Measurements from ENCODE around the gene COLEC12.

DNA sequence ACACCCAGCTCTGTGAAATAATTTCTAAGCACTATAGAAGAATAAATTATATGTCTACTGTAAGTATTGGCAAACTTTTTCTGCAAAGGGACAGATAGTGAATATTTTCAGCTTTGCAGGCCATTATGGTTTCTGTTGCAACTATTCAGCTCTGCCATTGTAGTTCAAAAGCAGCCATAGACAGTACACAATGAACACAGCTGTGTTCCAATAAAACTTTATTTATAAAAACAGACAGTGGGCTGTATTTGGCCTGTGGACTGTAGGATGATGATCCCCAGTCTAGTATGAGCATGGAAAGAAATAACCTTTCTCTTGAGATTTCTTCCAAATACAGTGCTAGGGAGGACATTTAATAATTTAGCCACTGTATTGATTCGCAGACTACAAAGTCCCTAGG lies 197.5 kb downstream of the COLEC12 start:
- TF ChIP-seq, protein P1, sequence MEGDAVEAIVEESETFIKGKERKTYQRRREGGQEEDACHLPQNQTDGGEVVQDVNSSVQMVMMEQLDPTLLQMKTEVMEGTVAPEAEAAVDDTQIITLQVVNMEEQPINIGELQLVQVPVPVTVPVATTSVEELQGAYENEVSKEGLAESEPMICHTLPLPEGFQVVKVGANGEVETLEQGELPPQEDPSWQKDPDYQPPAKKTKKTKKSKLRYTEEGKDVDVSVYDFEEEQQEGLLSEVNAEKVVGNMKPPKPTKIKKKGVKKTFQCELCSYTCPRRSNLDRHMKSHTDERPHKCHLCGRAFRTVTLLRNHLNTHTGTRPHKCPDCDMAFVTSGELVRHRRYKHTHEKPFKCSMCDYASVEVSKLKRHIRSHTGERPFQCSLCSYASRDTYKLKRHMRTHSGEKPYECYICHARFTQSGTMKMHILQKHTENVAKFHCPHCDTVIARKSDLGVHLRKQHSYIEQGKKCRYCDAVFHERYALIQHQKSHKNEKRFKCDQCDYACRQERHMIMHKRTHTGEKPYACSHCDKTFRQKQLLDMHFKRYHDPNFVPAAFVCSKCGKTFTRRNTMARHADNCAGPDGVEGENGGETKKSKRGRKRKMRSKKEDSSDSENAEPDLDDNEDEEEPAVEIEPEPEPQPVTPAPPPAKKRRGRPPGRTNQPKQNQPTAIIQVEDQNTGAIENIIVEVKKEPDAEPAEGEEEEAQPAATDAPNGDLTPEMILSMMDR (conservative IDR thresholded peaks at IDR 0.05): no peak
- no peak for TF ChIP-seq ZFX (IDR thresholded peaks at IDR 0.05)
